HEK293T (cell line): ENCODE measurements around the gene BCL11A.

Experiments used
- CTCF ChIA-PET: fragments of 350-600 bp; formaldehyde crosslinking; extraction: SDS; loops from one replicate; lab custom pipeline; 2021; ENCODE audit warnings: antibody characterized with exemption, inconsistent platforms; lab: Yijun Ruan, JAX
- POLR2A ChIA-PET: fragments of 350-600 bp; formaldehyde crosslinking; extraction: SDS; loops from one replicate; lab custom pipeline; 2020; ENCODE audit warnings: antibody characterized with exemption, inconsistent platforms; lab: Yijun Ruan, JAX
- DNase-seq: peaks from one replicate; pipeline ENCODE4 v3.0.0; 2012; ENCODE audit warnings: mixed read lengths; ENCODE audit errors: extremely low spot score
- ARNT ChIP-seq: fragments of 450-650 bp; IDR thresholded peaks from 2 replicates; pipeline ENCODE4 v1.6.1; 2017; ENCODE audit warnings: mild to moderate bottlenecking
- BHLHE40 ChIP-seq: fragments of 450-650 bp; IDR thresholded peaks from 2 replicates; pipeline ENCODE4 v1.6.1; 2016; ENCODE audit warnings: mild to moderate bottlenecking, moderate library complexity, borderline replicate concordance
- CTBP1 ChIP-seq: fragments of 450-650 bp; IDR thresholded peaks from 2 replicates; pipeline ENCODE4 v1.6.1; 2016; ENCODE audit warnings: borderline replicate concordance
- ELF4 ChIP-seq: fragments of 450-650 bp; IDR thresholded peaks from 2 replicates; pipeline ENCODE4 v1.6.1; 2017; ENCODE audit warnings: antibody characterized with exemption
- FOXA1 ChIP-seq: fragments of 450-650 bp; IDR thresholded peaks from 2 replicates; pipeline ENCODE4 v1.6.1; 2016; ENCODE audit warnings: mild to moderate bottlenecking
- FOXK2 ChIP-seq: fragments of 450-650 bp; IDR thresholded peaks from 2 replicates; pipeline ENCODE4 v1.6.1; 2016; ENCODE audit warnings: mild to moderate bottlenecking
- FOXM1 ChIP-seq: fragments of 450-650 bp; IDR thresholded peaks from 2 replicates; pipeline ENCODE4 v1.6.1; 2017; ENCODE audit warnings: mild to moderate bottlenecking, borderline replicate concordance
- HDGF ChIP-seq: fragments of 450-650 bp; IDR thresholded peaks from 2 replicates; pipeline ENCODE4 v1.6.1; 2017; ENCODE audit warnings: antibody characterized with exemption, borderline replicate concordance
- L3MBTL2 ChIP-seq: fragments of 450-650 bp; conservative IDR thresholded peaks from 2 replicates; pipeline ENCODE4 v1.6.1; 2016; ENCODE audit warnings: mild to moderate bottlenecking
- LEF1 ChIP-seq: fragments of 450-650 bp; IDR thresholded peaks from 2 replicates; pipeline ENCODE4 v1.6.1; 2017; ENCODE audit warnings: mild to moderate bottlenecking, borderline replicate concordance
- NFRKB ChIP-seq: fragments of 450-650 bp; IDR thresholded peaks from 2 replicates; pipeline ENCODE4 v1.6.1; 2016; ENCODE audit warnings: mild to moderate bottlenecking, moderate library complexity
- SP1 ChIP-seq: fragments of 450-650 bp; IDR thresholded peaks from 2 replicates; pipeline ENCODE4 v1.6.1; 2017
- SUZ12 ChIP-seq: fragments of 450-650 bp; IDR thresholded peaks from 2 replicates; pipeline ENCODE4 v1.6.1; 2016; ENCODE audit warnings: mild to moderate bottlenecking
- TARDBP ChIP-seq: fragments of 450-650 bp; IDR thresholded peaks from 2 replicates; pipeline ENCODE4 v1.6.1; 2016
- ZNF384 ChIP-seq: fragments of 450-650 bp; IDR thresholded peaks from 2 replicates; pipeline ENCODE4 v1.6.1; 2016
- TF ChIP-seq, protein P1 (sequence below): fragments of 450-650 bp; IDR thresholded peaks from 2 replicates; pipeline ENCODE4 v1.6.1; 2016

The BCL11A gene

DNA sequence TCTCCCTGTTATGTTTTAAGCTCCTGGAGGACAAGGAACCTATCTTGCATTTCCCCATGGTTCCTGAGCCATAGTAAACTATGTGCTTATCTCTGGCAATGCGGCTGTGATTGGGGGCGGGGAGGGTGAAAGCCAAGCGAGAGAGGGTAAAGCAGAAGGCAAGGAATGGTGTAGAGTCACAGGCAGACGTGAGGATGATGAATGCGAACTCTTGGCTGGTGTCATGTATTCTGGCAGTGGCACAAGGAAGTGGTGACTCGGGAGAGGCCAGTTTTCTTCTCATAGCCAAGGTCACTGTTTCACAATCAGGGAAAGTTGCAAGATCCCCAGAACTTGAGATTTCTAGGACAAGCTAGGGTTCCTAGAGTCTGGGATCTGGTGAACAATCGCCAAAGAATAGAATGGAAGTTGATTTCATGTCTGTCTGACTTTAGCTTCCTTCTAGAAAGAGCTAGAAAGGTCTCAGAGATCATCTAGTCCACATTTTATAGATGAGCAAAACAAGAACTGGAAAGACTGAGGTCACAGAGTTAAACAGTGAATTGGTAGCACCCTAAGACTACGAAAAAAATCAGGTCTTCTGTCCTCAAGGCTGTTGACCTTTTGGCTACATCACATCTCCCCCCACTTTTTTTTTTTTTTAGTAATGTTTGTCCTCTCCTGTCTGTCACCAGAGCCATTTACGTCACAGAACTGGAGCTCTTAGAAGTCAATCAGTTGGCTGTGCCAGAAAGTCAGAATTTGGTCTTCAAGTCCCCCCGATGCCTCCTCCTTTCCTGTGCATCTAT lies 137.0 kb downstream of the BCL11A start:
- DNase-seq: no peak
- POLR2A ChIA-PET: no interaction called here
- CTCF ChIA-PET: interaction anchor here (0.5 kb wide), 1 partner anchor 81 kb away, joined by 3 read pairs; no protein-coding TSS in a partner anchor
- TF ChIP-seq L3MBTL2 (no peak), TARDBP (no peak), LEF1 (no peak), SUZ12 (no peak), BHLHE40 (no peak)

DNA sequence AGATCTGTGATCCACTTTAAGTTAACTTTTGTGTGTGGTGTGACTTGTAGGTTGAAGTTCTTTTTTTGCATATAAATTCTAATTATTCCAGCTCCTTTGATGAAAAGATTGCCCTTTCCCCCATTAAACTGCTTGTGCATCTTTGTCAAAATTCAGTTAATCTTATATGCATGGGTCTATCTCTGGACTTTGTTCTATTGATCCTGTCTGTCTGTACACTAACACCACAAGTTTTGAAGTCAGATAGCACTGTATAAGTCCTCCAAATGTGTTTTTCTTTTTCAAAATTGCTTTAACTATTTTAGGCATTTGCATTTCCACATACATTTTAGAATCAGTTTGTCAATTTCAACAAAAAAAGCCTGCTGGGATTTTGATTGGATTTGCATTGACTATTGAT lies 137.6 kb downstream of the BCL11A start:
- TF ChIP-seq TARDBP (no peak), ELF4 (no peak), LEF1 (no peak), FOXM1 (no peak), HDGF (no peak), BHLHE40 (no peak), SP1 (no peak), FOXA1 (no peak), FOXK2 (no peak), CTBP1 (no peak), ZNF384 (no peak), L3MBTL2 (no peak), ARNT (no peak), NFRKB (no peak), SUZ12 (no peak)
- TF ChIP-seq, protein P1, sequence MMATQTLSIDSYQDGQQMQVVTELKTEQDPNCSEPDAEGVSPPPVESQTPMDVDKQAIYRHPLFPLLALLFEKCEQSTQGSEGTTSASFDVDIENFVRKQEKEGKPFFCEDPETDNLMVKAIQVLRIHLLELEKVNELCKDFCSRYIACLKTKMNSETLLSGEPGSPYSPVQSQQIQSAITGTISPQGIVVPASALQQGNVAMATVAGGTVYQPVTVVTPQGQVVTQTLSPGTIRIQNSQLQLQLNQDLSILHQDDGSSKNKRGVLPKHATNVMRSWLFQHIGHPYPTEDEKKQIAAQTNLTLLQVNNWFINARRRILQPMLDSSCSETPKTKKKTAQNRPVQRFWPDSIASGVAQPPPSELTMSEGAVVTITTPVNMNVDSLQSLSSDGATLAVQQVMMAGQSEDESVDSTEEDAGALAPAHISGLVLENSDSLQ: no peak
- no peak for DNase-seq
- ChIA-PET CTCF (no interaction called here), POLR2A (no interaction called here)

DNA sequence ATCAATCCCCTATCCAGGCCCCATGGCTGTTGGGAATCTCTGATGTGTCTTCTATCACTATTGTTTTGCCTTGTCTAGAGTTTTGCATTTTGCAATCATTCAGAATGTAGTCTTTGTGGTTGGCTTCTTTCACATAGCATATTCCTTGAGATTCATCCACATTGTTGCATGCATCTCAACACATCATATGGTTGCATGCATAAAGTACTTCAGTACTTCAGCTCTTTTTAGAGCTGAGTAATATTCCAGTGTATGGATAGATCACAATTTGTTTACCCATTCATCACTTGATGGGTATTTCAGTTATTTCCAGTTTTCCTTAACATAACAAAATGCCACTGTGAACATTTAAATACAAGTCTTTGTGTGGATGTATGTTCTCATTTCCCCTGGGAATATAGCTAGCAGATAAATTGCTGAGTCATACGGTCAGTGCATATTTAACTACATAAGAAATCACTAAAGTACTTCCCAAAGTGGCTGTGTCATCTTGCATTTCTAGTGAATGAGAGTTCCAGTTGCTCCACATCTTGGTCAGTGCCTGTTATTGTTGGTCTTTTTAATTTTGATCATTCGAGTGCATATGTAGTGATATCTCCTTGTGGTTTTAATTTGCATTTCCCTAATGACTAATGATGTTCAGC lies 138.8 kb downstream of the BCL11A start:
- ChIA-PET POLR2A (no interaction called here), CTCF (no interaction called here)
- DNase-seq: no peak
- TF ChIP-seq BHLHE40: no peak
- no peak for TF ChIP-seq FOXM1
- TF ChIP-seq CTBP1: no peak
- no peak for TF ChIP-seq HDGF
- no peak for TF ChIP-seq SP1
- no peak for TF ChIP-seq ARNT
- no peak for TF ChIP-seq ZNF384
- no peak for TF ChIP-seq FOXK2
- no peak for TF ChIP-seq FOXA1
- no peak for TF ChIP-seq NFRKB
- no peak for TF ChIP-seq LEF1
- TF ChIP-seq, protein P1: no peak

- no peak for TF ChIP-seq ARNT
- TF ChIP-seq FOXK2: no peak
- TF ChIP-seq, protein P1: no peak
- TF ChIP-seq FOXM1: no peak
- TF ChIP-seq NFRKB: no peak
- no peak for TF ChIP-seq HDGF
- no peak for TF ChIP-seq CTBP1
- no peak for TF ChIP-seq SP1
- no peak for TF ChIP-seq BHLHE40
- no peak for TF ChIP-seq ZNF384
- no peak for DNase-seq
- CTCF ChIA-PET: no interaction called here
- POLR2A ChIA-PET: no interaction called here
These were observed 139.7 kb downstream of the BCL11A start for GRCh38 chr2:60413814-60414168.

GRCh38 chr2:60413069-60413813 lies 140.2 kb downstream of the BCL11A start:
- ChIA-PET POLR2A (no interaction called here), CTCF (no interaction called here)
- no peak for DNase-seq
- TF ChIP-seq HDGF: no peak
- TF ChIP-seq LEF1: no peak
- TF ChIP-seq, protein P1: no peak
- no peak for TF ChIP-seq BHLHE40
- no peak for TF ChIP-seq TARDBP
- no peak for TF ChIP-seq ARNT
- TF ChIP-seq CTBP1: no peak
- no peak for TF ChIP-seq L3MBTL2
- TF ChIP-seq ELF4: no peak
- TF ChIP-seq NFRKB: no peak
- TF ChIP-seq FOXM1: no peak
- TF ChIP-seq ZNF384: no peak
- TF ChIP-seq FOXK2: no peak
- TF ChIP-seq SP1: no peak
- no peak for TF ChIP-seq SUZ12
- no peak for TF ChIP-seq FOXA1
